NB4 (cell line): ENCODE measurements around the gene INPP5F.
"Not testable (repeated sequence)": the region's sequence is repeated elsewhere in the genome, so short reads cannot be mapped to it uniquely, and the experiment has no call there.

ENCODE experiments used
- DNase-seq: peaks from one replicate; pipeline ENCODE4 v3.0.0; 2010; ENCODE audit warnings: low read depth
- H3K4me3 ChIP-seq: one replicate; pipeline ENCODE4 v1.5.1; 2011; ENCODE audit warnings: mild to moderate bottlenecking, low read depth, low read length, moderate library complexity
- MYC ChIP-seq: IDR thresholded peaks from 2 replicates; pipeline ENCODE4 v1.6.1; 2011; ENCODE audit warnings: low read depth, low read length
- POLR2A ChIP-seq: IDR thresholded peaks from 2 replicates; pipeline ENCODE4 v1.6.1; 2011; ENCODE audit warnings: mild to moderate bottlenecking; ENCODE audit not compliant: insufficient read length; ENCODE audit errors: extremely low read depth
- TF ChIP-seq, protein P1 (sequence below): IDR thresholded peaks from one replicate; pipeline ENCODE4 v1.5.1; 2012; ENCODE audit warnings: low read depth, low read length
- TF ChIP-seq, protein P2 (sequence below): IDR thresholded peaks from 2 replicates; pipeline ENCODE4 v1.6.1; 2011; ENCODE audit warnings: low read depth, low read length

INPP5F gene

DNA sequence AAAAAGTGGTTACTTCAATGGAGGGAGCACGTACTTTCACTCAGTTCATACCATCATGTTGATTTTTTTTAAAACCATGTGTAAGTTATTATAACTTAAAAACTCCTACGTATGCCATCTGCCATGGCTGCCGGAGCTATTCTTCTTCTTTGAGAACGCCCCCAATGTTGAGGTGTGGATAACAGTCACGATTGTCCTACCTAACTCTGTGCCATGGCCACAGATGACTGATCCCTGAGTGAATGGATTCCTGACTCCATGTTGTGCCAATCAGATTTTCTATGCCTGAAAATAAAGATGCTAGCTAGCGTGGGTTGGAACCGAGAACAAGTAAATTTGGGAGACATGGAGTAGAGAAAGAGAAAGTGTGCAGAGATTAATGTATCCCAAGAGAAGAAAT is 141.5 kb downstream of the INPP5F start:
- no peak for DNase-seq
- no peak overlapping the region for H3K4me3 ChIP-seq
- TF ChIP-seq POLR2A, result no peak
- TF ChIP-seq, protein P1, sequence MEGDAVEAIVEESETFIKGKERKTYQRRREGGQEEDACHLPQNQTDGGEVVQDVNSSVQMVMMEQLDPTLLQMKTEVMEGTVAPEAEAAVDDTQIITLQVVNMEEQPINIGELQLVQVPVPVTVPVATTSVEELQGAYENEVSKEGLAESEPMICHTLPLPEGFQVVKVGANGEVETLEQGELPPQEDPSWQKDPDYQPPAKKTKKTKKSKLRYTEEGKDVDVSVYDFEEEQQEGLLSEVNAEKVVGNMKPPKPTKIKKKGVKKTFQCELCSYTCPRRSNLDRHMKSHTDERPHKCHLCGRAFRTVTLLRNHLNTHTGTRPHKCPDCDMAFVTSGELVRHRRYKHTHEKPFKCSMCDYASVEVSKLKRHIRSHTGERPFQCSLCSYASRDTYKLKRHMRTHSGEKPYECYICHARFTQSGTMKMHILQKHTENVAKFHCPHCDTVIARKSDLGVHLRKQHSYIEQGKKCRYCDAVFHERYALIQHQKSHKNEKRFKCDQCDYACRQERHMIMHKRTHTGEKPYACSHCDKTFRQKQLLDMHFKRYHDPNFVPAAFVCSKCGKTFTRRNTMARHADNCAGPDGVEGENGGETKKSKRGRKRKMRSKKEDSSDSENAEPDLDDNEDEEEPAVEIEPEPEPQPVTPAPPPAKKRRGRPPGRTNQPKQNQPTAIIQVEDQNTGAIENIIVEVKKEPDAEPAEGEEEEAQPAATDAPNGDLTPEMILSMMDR, result no peak
- TF ChIP-seq, protein P2, sequence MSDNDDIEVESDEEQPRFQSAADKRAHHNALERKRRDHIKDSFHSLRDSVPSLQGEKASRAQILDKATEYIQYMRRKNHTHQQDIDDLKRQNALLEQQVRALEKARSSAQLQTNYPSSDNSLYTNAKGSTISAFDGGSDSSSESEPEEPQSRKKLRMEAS, result no peak
- no peak for TF ChIP-seq MYC

DNA sequence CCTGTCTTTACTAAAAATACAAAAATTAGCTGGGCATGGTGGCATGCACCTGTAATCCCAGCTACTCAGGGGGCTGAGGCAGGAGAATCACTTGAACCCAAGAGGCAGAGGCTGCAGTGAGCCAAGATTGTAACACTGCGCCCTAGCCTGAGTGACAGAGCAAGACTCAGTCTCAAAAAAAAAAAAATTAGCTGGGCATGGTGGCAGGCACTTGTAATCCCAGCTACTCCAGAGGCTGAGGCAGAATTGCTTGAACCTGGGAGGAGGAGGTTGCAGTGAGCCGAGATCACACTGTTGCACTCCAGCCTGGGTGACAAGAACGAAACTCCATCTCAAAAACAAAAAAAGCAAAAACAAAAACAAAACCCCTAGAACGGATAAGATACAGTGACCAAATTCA is 143.5 kb downstream of the INPP5F start:
- not testable (repeated sequence) for H3K4me3 ChIP-seq, DNase-seq

DNA sequence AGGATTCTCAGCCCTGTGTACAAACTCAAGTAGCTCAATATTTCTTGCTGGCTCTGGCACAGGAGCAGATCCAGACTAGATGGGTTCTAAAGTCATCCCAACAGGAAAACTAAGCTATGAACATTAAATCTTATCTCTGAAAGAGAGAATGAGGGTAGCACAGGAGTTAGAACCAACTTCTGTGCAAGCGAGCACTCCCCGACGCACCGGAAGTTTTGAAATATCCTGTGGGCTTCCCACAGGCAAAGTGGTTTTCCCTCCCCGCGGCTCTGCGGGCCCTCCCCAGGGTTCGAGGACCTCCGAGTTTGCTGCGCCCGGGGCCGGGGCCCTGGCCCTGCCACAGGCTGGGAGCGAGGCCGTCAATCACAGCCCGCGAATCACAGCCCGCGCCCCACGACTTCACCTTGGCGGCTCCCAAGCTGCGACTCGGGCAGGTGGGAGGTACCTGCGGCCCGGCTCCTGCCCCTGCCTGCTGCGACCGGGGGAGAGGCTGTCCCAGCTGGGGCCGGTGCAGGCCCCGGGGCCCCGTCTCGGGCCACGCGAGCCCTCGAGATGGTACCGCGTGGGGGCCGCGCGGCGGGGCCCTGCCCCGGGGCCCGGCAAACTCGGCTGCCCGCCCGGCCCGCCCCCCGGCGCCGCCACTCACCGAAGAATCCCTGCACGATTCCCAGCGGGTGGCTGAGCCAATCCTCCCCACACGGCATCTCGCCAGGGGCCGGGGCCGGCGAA is 146.2 kb downstream of the INPP5F start:
- DNase-seq, result peak; percentile 93

DNA sequence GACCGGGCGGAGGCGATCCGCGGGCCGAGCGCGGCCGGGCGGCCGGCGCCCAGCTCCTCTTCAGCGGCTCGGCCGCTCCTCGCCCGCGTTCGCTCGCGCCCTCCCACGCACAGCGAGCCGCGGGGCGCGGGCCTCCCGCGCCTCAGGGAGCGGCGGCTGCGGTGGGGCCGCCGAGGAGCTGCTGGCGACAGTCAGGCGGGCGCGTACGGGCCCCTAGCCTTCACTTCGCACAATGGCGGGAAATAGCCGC is 146.7 kb downstream of the INPP5F start, which contains the start of gene MCMBP:
Gene MCMBP, minus strand, starts transcription at position 234 of the 250 bp plus-strand sequence. CDS start 259 bp downstream, outside the sequence.
- no peak for TF ChIP-seq MYC
- TF ChIP-seq, protein P2, result no peak
- TF ChIP-seq POLR2A, result no peak
- TF ChIP-seq, protein P1, result no peak
- peak within 1 kb of the TSS; percentile 88 for H3K4me3 ChIP-seq
- no peak for DNase-seq

More for the DNA sequence above, 146.2 kb downstream of the INPP5F start:
- H3K4me3 ChIP-seq, result peak overlapping the region; percentile 88
- TF ChIP-seq, protein P2, result no peak; the same call in 1 of the 2 replicates
- TF ChIP-seq POLR2A, result no peak
- no peak for TF ChIP-seq MYC
- TF ChIP-seq, protein P1, result no peak

DNA sequence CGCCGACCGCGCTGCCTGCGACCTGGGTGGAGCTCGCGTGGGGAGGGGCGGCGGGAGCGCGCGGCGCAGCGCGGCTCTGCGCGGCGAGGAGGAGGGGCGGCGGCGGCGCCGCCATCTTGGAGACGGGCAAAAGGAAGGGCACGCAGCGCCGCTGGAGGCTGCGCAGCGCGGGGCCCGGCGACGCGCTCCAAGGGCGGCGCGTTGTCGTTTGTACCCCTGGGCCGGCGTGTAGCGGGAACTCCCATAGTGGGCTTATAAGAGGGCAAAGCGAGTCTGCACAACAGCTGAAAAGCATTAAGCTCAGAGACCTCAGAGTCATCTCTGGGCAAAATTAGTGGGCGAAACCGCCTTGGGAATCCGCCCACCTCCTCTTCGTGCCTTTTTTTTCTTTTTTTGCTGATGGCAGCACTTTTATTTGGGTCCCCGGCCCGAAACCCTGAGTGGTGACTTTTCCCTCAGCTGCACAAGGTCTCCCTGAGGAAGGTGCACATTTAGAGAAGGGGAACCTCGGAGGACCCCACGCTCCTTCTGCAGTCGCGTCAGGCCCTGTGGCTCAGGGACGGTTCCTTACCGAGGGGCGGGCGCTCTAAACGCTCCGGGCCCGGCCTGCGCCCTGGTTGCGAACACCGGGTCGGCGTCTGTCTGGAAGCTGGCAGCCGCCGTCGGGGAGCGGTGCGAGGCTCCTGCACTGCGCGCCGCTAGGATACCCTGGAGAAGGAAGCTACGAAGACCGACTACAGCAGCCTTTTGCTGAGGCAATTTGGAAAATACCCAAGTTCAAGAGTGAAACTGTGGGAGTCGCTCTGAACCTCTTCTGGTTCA is 147.2 kb downstream of the INPP5F start:
- TF ChIP-seq MYC, result peak; percentile 82
- TF ChIP-seq, protein P1, result no peak
- TF ChIP-seq POLR2A, result peak; percentile 77
- TF ChIP-seq, protein P2, result peak; percentile 64; the same call in 1 of the 2 replicates
- peak; percentile 96 for DNase-seq
- peak overlapping the region; percentile 88 for H3K4me3 ChIP-seq

DNA sequence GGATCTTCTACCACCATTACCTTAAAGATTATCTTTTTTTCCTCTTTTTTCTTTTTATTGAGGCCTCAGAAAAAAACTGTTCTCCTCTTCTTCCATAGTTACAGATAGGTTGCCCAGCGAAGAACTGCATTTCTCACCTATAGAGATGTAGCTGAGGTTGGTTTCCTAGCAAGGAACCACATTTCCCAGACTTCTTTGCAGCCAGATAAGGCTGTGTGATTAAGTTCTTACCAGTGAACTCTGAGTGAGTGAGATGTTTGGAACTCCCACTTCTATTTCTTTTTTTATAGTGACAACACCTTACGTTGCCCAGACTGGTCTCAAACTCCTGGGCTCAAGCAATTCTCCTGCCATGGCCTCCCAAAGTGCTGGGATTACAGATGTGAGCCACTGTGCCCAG is 152.7 kb downstream of the INPP5F start:
- TF ChIP-seq, protein P2, result no peak
- TF ChIP-seq, protein P1, result no peak
- TF ChIP-seq MYC, result no peak
- DNase-seq, result no peak
- no peak overlapping the region for H3K4me3 ChIP-seq
